ENCODE data around the gene TCF7L2. TPM values are rescaled to one million over a fixed set of nuclear protein-coding genes. Genes with fewer than 3 reads are reported as not detected.

Gene TCF7L2
- total and polyA plus RNA-seq, 4 donors: 9.1 to 32.3 (median 21.4) TPM

- no peak overlapping the region for H3K27ac ChIP-seq (ENCODE audit: low read depth in 1 of 2, low read length in 1 of 2)
- peaks cover 0 to 26% (median 9%) of the 10 kb centered on the region in 4 donors for H3K36me3 ChIP-seq (ENCODE audit: control insufficient read depth in 4 of 4, insufficient read depth in 4 of 4, low read length in 4 of 4)
- 80 to 92% methylated on average over 9 of the region's 9 CpGs for WGBS, 2 donors
- no peak for DNase-seq
- no peak overlapping the region for H3K4me3 ChIP-seq
- peaks cover 4 to 29% (median 18%) of the 10 kb centered on the region in 5 donors for H3K4me1 ChIP-seq (ENCODE audit: control insufficient read depth in 5 of 5, insufficient read depth in 5 of 5, low read length in 5 of 5)
- ATAC-seq (ENCODE audit: insufficient read depth, low FRiP score): no peak
- TF ChIP-seq CTCF (IDR thresholded peaks at IDR 0.05; ENCODE audit: control extremely low read depth, extremely low read depth): no peak
- H3K27me3 ChIP-seq (ENCODE audit: control insufficient read depth in 3 of 3, insufficient read depth in 3 of 3, low read length in 2 of 3): no peaks in the 10 kb centered on the region
- H3K9ac ChIP-seq (ENCODE audit: insufficient read depth in 1 of 2, low read length in 2 of 2): no peak overlapping the region
- no peaks in the 10 kb centered on the region for H3K9me3 ChIP-seq (ENCODE audit: control insufficient read depth in 4 of 4, insufficient read depth in 3 of 4, low read length in 3 of 4)
These were observed 16.3 kb downstream of the TCF7L2 start for GRCh38 chr10:112966194-112966855.

GRCh38 chr10:112967200-112967599 is 17.2 kb downstream of the TCF7L2 start:
- H3K36me3 ChIP-seq (ENCODE audit: control insufficient read depth in 4 of 4, insufficient read depth in 4 of 4, low read length in 4 of 4): peaks cover 0 to 26% (median 9%) of the 10 kb centered on the region in 4 donors
- 86 to 92% methylated on average over 5 of the region's 5 CpGs for WGBS, 2 donors
- H3K4me1 ChIP-seq (ENCODE audit: control insufficient read depth in 5 of 5, insufficient read depth in 5 of 5, low read length in 5 of 5): peaks cover 4 to 24% (median 18%) of the 10 kb centered on the region in 5 donors
- DNase-seq (no peak), ATAC-seq (ENCODE audit: insufficient read depth, low FRiP score) (no peak)
- TF ChIP-seq CTCF (IDR thresholded peaks at IDR 0.05; ENCODE audit: control extremely low read depth, extremely low read depth): no peak
- H3K4me3 ChIP-seq: no peak overlapping the region
- no peaks in the 10 kb centered on the region for H3K9me3 ChIP-seq (ENCODE audit: control insufficient read depth in 4 of 4, insufficient read depth in 3 of 4, low read length in 3 of 4)
- no peak overlapping the region for H3K9ac ChIP-seq (ENCODE audit: insufficient read depth in 1 of 2, low read length in 2 of 2)
- H3K27ac ChIP-seq (ENCODE audit: low read depth in 1 of 2, low read length in 1 of 2): no peak overlapping the region
- no peaks in the 10 kb centered on the region for H3K27me3 ChIP-seq (ENCODE audit: control insufficient read depth in 3 of 3, insufficient read depth in 3 of 3, low read length in 2 of 3)

- DNase-seq: no peak
- WGBS, 2 donors: 94 to 96% methylated on average over 2 of the region's 2 CpGs
- H3K27ac ChIP-seq (ENCODE audit: low read depth in 1 of 2, low read length in 1 of 2): no peak overlapping the region
- peaks cover 0 to 26% (median 11%) of the 10 kb centered on the region in 4 donors for H3K36me3 ChIP-seq (ENCODE audit: control insufficient read depth in 4 of 4, insufficient read depth in 4 of 4, low read length in 4 of 4)
- H3K4me1 ChIP-seq (ENCODE audit: control insufficient read depth in 5 of 5, insufficient read depth in 5 of 5, low read length in 5 of 5): peaks cover 4 to 18% (median 11%) of the 10 kb centered on the region in 5 donors
- no peak overlapping the region for H3K9ac ChIP-seq (ENCODE audit: insufficient read depth in 1 of 2, low read length in 2 of 2)
- TF ChIP-seq CTCF (IDR thresholded peaks at IDR 0.05; ENCODE audit: control extremely low read depth, extremely low read depth): no peak
- no peaks in the 10 kb centered on the region for H3K9me3 ChIP-seq (ENCODE audit: control insufficient read depth in 4 of 4, insufficient read depth in 3 of 4, low read length in 3 of 4)
- no peak for ATAC-seq (ENCODE audit: insufficient read depth, low FRiP score)
- no peaks in the 10 kb centered on the region for H3K27me3 ChIP-seq (ENCODE audit: control insufficient read depth in 3 of 3, insufficient read depth in 3 of 3, low read length in 2 of 3)
- H3K4me3 ChIP-seq: no peak overlapping the region
These were observed 19.1 kb downstream of the TCF7L2 start for GRCh38 chr10:112969131-112969530.
